HG02678 (cell line): ENCODE measurements around the gene TNS1.

Source experiments
- ATAC-seq: cut with Tn5 transposase; IDR thresholded peaks from one replicate; pipeline ENCODE4 v1.9.1; 2021; ENCODE audit warnings: mild to moderate bottlenecking, moderate library complexity; ENCODE audit not compliant: unreplicated experiment

TNS1 gene

DNA sequence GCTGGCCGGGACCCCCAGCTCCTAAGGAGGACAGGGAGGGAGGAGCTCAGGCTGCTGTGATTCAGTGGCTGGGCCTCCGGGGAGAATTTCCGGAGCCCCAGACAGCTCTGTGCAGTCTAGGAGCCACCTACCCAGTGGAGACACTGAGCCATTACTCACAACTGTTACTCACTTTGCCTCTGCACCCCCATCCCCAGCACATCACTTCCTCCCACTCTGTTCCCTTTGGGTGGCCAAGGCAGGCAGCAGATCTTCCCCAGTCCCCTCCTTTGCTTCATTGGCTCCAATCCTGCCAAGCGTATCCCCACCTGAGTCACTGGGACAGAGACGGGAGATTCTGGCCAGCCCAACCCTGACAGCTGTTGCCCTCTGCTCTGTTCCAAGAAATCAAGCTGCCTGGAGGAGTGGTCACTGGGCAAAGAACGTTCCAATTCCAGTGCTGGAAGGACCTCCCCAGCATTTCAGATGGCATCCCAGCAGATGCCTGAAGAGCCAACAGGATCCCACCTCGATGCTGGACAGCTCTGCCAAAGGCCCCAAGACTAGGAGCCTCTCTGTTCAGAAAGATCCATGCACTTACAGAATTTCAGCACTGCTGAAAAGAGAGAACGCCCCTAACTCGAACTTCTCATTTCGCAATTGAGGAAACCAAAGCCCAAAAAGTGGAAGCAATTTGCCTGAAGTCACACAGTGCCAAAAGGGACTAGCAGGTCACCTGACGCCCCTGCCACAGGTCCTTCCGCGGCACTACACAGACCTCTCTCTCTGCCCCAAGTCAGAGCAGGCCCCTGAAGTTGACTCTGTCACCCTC is 68.3 kb downstream of the TNS1 start:
- no peak for ATAC-seq

DNA sequence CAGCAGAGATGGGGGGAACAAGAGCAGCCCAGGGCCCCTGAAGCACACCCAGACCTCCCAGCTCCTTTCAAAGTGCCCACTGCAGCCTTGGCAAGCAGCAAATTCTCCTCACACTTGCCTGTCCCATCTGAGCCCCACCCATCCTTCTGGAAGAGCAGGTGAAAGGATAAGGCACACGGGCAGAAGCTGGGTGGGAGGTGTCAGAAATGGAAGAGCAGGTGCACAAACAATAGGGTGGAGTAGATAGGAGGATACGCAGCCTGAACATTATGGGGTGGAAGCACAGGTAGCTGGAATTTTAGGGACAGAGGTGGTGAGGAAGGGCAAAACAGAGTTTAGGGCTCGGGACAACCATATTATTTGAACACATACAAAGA is 69.2 kb downstream of the TNS1 start:
- no peak for ATAC-seq

DNA sequence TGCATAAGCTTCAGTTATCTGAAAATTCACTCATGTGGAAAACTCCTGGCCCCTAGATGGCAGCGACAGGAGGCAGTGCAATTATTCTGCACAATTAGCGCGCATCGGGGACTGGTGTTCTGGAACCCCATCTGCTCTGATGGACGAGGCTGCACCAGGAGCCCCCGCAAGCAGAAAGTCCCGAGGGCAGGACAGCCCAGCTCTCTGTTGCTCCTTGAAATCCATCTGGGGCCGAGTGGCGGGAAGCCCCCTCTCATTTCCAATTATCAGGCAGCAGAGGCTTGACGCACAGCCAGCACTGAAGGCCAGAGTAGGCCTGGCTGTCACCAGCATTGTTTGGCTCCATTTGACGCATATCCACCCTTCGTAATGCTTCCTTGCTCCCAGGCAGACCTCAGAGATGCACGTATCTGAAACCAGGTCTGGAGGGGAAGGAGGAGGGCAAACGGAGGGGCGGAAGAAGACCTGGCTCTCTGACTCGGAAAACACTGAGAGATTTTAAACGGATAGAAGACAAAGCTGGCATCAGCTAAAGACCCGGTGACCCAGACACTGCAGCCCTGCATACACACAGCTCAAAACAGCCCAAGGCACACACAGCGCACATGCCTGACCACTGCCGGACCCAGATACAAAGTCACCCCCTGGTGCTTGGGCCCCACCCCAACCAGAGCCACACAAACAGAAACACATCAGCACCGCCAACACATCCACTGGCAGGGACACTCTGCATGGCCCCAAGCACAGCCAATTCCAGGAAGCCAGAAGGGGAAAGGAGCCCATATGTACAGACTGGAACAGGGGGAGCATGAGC is 69.8 kb downstream of the TNS1 start:
- no peak for ATAC-seq

DNA sequence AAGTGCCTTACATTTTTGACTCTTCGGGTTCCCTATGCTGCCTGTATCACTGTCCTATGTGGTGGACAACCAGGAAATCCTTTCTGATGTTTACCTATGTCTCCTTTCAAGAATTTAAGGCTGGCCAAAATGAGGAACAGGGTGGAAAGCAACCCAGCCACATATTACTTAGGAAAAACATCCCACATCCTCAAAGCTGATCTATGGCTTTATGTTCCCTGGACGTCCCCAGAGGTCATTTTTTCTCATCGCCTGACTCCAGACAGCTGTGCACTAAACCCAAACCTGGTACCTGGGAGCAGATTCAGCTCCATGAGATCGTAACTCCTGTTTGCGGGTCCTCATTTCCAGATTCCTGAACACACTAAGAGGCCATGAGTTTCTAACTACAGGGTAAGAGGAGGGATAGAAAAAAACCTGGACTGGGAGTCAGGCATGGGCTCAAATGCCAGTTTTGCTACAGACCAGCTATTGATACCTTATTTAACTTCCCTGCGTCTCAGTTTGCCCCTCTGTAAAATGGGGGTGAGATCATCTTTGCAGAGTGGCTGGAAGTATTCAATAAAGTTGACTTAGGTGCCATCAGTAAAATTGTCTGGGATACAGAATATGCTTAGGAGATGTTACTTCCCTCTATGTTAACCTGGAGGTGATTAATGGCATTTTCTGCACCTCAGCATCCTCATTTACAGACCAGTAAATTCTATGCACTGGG is 70.8 kb downstream of the TNS1 start:
- no peak for ATAC-seq

DNA sequence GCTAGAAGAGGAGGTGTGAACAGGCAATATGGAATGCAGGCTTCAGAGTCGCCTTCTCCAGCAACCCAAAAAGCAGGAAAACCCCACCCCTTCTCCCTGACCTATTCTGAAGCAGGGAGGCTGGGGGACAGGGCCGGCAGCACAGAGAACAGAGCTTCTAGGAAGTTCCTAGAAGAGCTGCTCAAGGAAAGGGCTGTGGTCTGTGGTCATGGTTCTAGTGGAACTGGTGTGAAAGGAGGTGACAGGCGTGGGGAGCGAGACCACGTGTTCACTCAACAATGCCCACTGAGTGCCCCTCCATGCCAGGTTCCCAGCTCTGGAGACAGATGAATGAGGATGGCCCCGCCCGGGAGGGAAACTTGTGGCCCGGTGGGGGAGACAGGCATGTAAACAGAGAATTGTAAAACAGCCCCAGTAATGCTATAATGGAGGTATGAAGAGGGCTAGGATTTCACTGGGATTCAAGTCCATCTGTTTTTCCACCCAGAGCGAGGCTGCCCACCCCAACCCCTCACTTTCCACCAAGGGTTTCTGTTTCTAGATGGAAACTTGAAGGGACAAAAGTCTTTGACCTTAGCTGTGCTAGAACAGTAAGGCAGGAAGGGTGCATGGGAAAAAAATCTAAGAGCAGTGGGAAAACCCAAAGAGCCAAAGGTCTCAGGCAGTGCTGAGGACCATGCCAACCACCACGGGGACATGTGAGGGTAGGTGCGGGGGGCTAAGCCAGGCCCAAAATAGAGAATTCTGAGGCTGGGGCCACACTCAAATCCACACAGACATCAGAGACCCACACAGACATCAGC is 71.8 kb downstream of the TNS1 start:
- ATAC-seq: no peak

DNA sequence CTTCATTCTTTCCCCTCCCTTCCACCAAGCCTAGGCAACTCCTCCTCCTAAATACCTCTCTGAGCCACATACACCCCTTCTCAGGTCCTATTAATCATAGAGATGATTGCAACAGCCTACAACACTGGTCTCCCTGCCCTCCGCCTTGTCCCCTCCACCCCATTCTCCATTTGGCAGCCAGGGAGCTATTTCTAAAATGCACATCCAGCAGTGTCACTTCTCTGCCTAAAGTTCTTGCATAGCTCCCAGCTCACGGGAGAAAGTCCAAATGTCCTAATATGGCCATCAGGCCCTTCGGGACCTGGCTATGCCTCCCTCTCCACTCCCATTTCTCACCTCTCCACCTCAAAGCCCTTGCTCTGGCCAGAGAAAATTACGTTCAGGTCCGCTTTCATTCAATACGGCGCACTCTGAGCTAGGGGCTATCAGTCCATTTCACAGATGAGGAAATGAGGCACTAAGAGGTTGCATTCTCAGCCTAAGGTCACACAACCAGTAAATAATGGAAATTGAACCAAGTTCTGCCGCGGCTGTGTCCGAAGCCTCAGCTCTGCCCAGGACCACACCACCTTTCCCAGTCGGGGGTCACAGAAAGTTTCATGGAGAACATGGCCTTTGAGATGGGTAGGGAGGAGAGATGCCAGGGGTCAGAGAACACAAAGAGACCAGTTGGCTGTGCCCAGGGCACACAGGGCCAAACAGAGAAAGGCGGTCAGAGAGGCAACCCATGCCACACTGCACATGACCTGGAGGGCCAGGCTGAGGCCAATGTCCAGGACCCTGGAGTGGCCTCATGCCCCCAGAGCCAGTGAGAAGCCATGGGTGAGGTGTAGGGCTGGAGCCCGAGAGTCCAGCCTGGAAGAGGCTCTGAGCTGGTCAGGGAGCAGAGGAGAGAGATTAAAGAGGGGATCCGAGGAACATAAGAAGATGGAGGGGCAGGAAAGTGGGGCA is 72.8 kb downstream of the TNS1 start:
- no peak for ATAC-seq

DNA sequence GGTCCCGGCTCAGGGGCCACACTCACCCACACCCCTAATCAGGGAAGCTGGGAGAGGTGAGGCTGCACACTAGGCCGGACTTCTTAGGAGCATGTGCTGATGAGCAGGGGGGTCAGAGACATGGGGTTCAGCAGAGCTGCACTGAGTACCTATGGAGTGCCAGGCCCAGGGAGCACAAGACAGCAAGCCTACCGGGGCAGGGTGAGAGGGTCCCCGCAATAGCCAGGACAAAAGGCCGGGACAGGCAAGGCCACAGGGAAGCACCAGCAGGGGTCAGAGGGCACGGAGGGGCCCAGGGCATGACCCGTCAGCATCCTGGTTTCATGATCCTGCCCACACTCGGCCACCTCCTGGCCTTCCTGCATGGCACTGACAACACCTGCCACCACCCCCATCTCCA is 73.5 kb downstream of the TNS1 start:
- no peak for ATAC-seq

DNA sequence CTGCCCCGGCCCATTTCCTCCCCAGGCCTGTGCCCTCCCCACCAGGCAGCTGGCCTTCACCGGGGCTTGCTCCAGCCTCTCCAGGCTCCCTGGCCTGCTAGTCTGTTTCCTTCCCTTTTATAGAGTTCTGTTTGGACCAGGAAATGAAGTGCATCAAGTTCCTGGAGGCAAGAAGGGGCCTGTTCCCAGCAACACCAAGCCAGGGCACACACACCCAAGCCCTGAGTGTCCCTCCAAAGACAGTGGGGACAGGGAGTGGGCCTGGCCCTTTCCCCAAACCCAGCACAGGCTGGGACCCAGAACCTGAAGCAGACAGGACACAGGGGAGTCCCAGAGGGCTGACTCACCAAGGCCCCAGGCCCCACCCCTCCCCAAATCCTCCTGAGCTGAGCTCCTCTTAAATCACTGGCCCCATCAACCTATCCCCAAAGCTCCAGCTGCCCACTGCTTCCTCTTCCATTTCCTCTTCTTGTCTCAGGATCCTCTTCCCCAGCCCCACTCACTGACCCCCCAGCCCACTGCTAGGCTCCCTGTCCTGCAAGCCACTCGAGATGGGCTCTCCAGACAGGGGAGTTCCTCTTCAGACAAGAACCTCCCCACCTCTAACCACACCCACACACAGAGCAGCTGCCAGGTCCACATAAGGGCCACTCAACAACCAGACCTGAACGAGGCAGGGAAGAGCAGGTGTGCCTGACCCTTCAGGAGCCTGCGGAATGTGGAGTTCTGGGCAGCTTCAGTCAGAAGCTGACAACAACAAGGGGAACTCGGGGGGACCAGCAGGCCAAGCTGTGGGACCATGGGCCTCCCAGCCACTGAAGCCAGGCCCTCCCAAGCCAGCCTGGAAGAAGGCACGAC is 74.2 kb downstream of the TNS1 start:
- no peak for ATAC-seq

DNA sequence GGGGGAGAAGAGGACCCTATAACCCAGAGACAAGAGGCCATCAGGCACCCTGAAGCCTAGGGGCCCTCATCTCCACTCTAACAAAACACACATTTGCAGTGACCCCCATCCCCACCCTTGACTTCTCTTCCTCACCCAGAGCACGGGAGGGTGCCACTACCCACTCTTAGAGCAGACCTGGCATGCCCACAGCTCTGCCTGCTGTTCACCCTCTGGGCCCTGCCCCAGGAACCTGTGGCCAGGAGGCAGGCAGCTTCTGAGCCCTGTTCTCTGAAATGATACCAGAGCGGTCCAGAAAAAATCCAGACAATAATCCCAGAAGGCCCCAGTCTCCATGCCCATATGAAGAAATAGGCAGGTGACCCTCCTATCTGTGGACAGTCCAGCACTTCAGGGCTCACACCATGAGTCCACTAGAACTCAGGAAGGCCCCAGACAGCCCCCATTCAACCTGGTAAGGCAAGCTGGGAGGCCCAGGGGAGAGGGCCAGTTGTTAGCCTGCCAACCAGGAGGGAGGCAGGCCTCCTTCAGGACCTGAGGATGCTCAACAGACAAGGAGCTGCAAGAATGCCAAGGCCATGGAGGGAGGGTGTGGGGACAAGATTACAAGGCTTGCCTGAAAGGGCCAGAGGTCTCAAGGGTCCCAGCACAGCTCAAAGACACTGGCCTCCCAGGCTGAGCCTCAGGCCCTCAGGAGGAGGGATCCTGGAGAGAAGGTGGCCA is 75.0 kb downstream of the TNS1 start:
- no peak for ATAC-seq

DNA sequence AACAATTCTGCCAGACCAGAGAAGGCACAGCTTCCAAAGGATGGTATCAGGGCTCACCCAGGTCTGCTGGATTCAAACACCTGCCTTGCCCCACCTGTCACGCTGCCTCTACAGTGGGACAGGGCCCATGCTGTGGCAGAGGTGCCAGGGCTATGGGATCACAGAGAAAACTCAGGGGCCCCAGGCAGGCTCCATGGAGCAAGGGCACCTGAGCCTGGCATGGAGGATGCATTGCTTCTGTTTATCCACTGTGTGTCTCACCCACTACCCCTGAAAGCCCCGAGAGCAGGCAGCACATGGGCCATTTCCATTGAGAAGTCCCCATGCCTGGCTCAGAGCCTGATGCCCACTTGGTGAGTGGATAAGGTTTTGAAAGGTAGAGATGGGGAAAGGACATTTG is 76.0 kb downstream of the TNS1 start:
- ATAC-seq: no peak

DNA sequence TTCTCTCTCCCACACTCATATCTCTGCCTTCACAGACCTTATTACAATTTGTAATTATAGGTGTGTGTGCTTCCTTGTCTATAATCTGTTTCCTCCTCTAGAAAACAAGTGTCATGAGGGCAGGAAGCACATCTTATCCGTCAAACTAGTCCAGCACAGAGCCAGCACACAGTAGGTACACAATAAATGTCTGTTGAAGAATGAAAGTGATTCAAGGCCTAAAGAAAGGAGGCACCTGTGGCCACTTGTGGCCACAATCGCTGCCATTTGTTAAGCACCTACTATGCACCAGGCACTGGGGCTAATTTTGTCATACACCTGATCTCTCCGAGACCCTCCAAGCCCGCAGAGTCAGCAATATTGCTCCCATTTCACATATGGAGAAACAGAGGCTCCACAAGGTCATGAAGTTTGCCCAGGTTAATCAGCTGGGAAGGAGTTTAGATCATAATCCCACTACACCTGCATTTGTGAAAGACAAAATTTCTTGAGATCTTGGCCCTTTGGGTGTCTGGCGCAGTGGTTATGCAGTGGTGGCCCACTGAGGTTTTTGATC is 78.4 kb downstream of the TNS1 start:
- no peak for ATAC-seq

DNA sequence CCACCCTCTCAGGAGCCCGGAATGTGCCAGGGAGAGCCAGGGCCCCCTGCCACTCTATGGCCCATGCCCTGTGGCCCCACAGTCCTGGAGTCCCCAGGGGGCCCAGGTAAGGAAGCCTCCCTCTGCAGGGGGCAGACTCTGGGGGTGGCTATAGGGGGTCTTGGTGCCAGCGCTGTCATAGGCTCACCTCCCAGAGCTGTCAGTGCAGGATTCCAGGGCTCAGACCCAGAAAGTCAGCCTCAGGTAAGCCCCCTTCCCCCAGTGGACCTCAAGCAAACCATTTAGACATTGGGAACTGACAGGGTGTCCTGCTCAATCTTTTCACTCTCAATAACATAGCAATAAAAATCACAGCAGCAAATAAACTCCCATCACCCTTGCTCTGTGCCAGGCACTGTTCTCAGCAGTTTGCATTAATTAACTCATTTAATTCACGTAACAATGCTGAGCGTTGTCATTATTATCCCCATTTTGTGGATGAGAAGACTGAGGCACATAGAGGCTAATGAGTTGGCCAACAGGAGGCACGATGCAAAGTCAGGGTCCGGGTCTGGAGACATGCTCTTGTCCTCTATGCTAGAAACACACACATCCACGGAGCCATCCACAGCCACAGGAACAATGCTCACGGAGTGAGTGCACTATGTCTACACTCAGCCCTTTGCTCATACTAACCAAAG is 79.6 kb downstream of the TNS1 start:
- ATAC-seq: no peak

DNA sequence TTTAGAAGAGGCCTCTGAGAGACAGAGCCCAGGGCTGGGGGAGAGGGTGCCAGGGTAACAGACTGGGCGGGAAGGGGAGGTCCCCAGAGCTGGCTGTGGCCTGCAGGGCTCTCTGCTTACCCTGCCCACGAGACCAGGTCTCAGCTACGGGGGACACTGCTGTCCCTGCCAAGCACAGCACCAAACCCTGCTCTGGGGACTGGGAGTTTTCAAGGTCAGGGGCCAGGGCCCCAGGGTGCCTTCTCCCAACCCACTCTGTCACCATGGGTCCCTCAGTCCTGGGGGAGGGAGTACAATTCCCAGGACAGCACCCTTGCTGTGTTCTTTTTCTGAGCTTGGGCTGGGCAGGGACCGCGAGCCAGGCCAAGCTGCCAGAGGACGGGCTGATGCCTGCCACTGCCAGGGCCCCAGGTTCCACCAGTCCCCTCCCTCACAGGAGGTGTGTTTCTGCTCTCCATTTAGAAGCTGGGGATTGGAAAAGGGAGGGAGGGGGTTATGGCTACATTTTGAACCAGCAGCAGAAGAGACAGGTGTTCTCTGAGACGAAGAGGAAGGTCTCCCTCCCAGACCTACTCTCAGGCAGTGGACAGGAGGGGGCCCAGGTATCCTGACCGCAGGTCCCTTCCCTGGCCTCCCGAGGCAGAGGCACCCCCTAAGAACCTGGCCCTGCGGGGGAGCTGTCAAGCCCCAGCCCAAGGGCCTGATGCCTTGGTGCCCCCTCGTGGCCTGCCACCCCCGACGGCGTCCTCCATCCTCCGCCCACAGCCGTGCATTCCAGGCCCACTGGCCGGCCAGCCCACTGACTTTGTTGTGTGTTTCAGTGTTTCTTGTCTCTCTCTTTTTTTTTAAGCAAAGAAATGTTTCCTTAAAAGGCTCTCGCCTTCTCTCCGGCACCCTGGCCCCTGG is 80.4 kb downstream of the TNS1 start:
- no peak for ATAC-seq

DNA sequence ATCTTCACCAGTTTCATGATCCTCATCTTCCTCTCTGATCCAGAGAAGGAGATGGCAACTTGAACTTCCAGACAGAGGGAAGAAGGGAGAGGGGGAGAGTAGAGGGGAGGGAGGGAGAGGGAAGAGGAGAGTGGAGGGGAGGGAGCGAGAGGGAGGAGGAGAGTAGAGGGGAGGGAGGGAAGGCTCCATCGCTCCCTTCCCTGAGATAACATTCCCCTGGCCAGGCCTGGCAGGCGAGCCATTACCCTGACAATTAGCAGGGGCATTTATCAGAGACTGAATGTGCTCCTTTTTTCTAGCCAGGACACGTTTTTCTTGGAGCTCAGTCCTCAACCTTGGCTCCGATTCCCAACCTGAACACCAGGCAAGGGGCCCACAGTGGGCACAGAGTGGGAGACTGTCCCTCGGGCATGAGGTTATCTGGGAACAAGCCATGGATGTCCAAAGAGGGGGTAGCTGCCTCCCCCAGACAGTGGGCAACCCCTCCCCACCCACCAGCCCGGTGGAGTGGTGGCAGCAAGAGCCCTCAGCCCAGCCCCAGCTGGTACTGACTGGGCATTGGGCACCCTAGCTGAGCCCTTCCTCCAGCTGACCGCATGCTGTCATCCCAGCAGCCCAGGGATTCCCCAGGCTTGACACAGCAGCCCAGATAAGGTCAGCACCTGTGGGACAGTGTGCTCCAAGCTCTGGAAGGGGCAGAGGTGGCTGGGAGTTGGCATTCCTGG is 81.8 kb downstream of the TNS1 start:
- no peak for ATAC-seq

DNA sequence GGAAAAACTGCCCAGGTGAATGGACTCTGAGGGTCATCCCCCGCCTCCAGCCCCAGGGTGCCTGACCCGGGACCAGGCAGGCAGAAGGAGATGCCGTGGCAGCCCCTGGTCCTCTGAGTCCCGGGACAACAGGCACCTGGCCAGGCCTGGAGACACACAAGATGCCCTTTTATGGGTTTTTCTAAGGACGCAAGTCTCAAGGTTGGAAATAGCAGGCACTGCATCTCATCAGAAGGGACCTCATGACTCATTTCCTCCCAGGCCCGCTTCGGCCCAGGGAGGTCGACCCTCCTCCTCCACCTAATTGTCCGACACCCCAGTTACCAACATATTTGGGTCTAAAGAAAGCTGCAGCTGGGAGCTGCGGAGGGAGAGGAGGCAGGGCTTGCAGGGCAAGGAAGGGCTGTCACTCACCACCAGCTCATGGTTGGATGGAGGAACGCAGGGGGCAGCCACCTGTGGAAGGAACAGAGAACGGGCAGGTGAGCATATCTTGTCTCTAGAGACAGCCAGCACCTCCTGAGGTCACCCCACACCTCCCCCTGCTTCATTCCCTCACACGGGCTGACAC is 82.9 kb downstream of the TNS1 start:
- ATAC-seq: no peak
